ENCODE measurements around the gene SPX.

SPX gene

DNA sequence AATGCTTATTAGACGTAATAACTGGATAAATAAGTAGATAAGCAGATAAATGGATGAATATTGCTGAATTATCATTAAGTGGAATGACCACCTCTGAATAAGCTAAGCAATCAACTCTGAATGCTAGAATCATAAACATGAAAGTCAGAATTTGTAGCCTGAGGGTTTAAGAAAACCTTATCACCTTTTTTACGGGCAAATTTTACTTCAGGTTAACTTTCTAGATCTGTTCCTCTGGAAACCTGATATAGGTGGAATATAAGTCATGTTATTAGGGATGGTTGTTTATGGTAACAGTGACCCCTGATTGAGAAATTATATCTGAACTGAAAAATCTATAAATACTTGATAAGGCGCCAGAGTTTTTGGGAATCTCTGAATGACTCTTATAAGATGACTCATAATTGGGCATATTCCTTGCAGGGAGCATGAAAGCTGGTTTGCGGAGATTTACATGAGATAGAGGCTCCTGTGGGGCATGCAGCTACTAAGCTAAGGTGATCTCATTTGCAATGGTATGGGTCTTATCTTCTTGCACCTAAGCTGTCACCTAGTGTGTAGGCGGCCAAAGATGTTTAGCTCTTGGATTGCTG, 12.1 kb downstream of the SPX start:
- DNase-seq (ENCODE audit: low read depth) = no peak

GRCh38 chr12:21539797-21540196, 13.7 kb downstream of the SPX start:
- no peak for DNase-seq (ENCODE audit: low read depth)

GRCh38 chr12:21541773-21542172, 15.7 kb downstream of the SPX start:
- DNase-seq (ENCODE audit: low read depth) = no peak

DNA sequence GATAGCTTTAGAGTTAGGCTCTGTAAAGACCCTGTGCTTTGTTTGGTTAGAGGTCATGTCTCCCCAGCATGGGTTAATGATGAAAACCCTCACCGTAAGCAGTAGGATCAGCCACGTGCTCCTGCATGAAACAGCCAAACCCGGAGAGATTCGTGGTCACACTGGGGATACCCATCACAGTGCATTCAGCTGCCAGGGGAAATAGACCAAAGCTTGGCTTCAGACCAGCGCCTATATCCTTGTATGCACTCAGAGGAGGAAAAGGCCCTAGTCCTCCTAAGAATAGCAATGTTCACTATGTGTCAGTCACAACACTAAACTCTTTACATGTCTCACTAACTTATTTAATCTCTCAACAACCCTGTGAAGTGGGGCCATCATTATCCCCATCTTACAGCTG, 16.3 kb downstream of the SPX start:
- no peak for DNase-seq (ENCODE audit: low read depth)

DNA sequence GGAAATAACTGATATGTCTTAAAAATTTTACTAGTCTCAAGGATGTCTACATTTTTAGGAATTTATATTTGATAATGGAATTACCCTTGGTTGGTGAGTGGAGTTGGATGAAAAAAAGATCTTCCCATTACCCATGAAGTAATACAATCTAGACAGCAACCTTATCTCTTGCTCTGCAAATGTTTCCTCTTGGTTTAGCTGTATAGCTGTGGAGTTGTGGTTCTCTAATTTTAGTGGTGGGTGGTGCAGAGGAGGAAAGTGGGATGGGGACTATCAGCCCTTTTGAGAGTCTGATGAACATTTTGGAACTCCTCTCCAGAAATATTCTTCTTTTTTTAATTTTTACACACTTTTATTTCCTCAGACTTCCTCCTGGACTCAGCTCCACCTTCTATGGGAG, 17.1 kb downstream of the SPX start:
- no peak for DNase-seq (ENCODE audit: low read depth)

DNA sequence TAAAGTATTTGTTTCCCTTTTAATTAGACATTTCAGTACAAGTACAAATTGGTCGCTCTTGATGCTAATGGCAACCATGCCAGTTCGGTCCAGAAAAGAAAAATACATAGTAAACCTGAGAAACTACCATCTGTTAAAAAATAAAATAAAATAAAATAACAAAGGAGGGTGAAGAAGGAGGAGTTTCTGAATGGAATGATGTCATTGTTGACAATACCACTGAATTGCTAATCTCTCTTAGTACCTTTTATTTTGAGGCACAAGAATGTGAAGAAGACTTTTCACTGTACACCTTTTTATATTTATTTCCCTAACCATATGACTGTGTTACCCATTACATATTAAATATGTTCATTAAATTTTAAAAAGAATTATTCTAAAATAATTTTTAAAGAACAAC, 19.5 kb downstream of the SPX start:
- DNase-seq (ENCODE audit: low read depth) = no peak

DNA sequence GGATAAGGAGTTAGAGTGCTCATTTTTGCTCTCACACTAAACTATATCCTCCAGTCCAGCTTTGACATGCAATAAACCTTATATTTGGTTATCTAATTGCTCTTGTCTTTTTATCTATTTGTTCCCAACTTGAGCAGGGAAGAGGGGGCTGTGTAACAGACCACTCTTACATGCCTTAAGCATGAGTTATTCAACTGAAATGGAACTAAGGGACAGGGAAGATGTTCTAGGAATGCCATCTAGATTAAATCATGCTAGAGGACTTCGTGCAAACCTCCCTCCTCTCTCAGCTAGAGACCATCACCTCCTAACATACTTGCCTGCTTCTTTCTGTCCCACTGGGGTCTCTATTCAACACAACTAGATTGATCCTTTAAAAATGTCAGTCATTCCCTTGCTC, 20.6 kb downstream of the SPX start:
- no peak for DNase-seq (ENCODE audit: low read depth)

GRCh38 chr12:21547437-21547836, 21.3 kb downstream of the SPX start:
- no peak for DNase-seq (ENCODE audit: low read depth)

- no peak for DNase-seq (ENCODE audit: low read depth)
These were observed 25.9 kb downstream of the SPX start for GRCh38 chr12:21551841-21552465.

GRCh38 chr12:21552635-21553328, 26.7 kb downstream of the SPX start:
- no peak for DNase-seq (ENCODE audit: low read depth)

GRCh38 chr12:21553329-21553675, 27.2 kb downstream of the SPX start:
- no peak for DNase-seq (ENCODE audit: low read depth)

GRCh38 chr12:21558100-21558679, 32.1 kb downstream of the SPX start:
- no peak for DNase-seq (ENCODE audit: low read depth)

DNA sequence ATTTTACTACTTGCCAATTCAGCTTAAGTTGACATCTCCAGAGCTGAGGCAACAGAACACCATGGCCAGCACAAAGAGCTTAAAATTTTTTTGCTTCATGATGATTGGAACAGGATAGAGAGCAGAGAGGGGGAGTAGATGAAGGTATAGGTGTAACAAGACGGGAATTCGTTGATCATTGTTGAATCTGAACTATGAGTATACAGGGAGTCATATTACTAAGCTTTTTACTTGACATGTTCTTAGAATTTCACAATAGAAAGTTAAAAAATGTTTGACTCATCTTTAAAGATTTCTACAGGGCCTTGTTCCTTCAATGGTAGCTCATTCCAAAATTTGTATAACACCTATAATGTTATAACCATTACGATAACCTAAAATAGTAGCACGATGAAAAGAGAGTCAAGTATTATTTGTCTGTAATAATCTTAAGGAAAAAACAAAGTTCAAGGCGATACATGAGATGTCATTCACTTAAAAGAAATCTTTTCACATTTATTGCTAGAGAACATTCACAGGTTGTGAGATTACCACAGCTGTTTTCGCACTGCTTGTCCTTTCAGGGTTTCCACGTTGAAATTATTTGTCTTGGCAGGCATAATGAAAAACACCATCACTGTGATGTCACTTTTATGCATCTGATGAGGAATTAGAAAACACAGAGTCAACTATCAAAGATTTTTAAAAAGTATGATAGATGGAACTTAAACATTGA, 33.9 kb downstream of the SPX start:
- no peak for DNase-seq (ENCODE audit: low read depth)

GRCh38 chr12:21561158-21561557, 35.1 kb downstream of the SPX start:
- no peak for DNase-seq (ENCODE audit: low read depth)

DNA sequence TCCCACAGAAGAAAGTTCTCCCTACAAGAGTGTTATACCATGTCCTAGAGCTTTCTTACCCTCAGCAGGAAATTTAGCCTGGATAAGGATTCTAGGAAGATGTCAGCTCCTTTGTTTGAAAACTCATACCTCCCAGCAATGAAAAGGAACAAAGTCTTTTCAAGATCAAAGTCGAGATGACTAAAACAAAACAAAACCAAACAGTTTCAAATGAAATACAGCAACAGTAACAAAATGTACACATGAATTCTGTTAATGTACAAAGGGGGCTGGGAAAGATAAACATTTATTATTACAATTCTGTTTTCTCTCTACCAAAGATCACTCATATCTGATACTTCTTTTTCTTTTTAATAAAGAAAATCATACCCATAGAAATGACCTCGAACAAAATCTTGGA, 36.8 kb downstream of the SPX start:
- no peak for DNase-seq (ENCODE audit: low read depth)

GRCh38 chr12:21566223-21566906, 40.3 kb downstream of the SPX start:
- DNase-seq (ENCODE audit: low read depth) = no peak

GRCh38 chr12:21566907-21567394, 40.9 kb downstream of the SPX start:
- DNase-seq (ENCODE audit: low read depth) = no peak

GRCh38 chr12:21568115-21568514, 42.0 kb downstream of the SPX start:
- DNase-seq (ENCODE audit: low read depth) = no peak

- DNase-seq (ENCODE audit: low read depth) = no peak
These were observed 45.0 kb downstream of the SPX start for GRCh38 chr12:21571046-21571445.

GRCh38 chr12:21573733-21574358, 47.8 kb downstream of the SPX start:
- DNase-seq (ENCODE audit: low read depth) = no peak

GRCh38 chr12:21576431-21576830, 50.3 kb downstream of the SPX start:
- no peak for DNase-seq (ENCODE audit: low read depth)

GRCh38 chr12:21577516-21577915, 51.4 kb downstream of the SPX start:
- DNase-seq (ENCODE audit: low read depth) = no peak
